Activated CD4-positive, alpha-beta T cell treated with anti-CD3 and anti-CD28 coated beads, Interleukin-2, amount 50 U/mL, for 16 hours (primary cell): ENCODE measurements around the gene SHISA6.

ENCODE experiments used
- DNase-seq: peaks from one replicate; pipeline ENCODE4 v3.0.0-alpha.2; 2020

Gene SHISA6

DNA sequence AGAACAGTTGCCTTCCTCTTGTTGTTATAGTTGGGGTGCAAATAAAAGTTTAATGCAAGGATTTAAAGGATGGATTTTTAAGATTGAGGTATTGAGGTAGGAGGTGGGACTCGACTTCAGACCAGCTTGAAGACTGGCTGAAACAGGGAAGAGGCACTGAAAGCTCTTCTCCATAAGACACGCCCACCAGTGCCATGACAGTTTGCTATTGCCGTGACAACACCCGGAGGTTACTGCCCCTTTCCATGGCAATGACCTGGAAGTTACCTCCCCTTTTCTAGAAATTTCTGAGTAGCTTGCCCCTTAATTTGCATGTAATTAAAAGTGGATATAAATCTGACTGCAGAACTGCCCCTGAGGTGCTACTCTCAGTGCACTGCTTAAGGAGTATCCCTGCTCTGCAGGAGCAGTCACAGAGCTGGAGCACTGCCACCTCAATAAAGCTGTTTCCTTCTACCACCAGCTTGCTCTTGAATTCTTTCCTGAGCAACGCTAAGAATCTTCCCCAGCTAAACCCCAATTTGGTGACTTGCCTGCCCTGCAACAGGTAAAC lies 122.6 kb downstream of the SHISA6 start:
- no peak for DNase-seq

- no peak for DNase-seq
Measured at GRCh38 chr17:11366272-11366850, 125.3 kb downstream of the SHISA6 start.

DNA sequence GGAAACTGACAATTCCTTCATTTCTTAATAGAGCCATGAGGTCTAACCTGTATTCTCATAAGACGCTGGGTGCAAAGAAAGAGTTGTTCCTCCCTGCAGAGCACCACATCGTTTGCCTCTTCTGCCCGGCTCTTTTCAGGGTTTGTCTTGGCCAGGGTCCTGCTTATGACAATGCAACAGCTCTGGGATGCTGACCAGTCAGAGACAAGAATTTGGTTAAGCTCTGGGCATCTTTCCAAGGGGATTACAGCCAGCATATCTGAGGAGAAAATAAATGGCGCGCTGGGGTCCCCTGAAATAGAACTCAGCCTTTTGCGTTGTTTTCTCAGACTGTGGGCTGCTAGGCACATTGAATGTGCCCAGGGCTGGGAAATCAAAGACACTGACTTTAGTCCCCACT lies 128.6 kb downstream of the SHISA6 start:
- DNase-seq, result no peak

- DNase-seq, result no peak
Measured at GRCh38 chr17:11372692-11373091, 131.7 kb downstream of the SHISA6 start.

- no peak for DNase-seq
Measured at GRCh38 chr17:11378506-11378905, 137.5 kb downstream of the SHISA6 start.

DNA sequence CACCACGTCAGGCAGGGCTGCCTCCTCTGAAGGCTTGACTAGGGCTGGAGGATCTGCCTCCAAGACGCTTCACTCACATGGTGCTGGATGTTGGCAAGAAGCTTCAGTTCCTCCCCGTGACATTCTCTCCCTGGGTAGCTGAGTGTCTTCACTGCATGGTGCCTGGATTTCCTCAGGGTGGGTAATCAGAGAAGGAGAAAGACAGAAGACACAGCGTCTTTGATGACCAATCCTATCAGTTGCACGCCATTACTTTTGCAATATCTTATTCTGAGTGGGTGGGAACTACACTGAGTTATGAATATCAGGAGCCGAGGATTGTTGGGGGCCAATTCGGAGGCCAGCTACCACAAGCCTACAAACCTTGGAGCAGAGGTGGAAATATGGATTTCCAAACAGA lies 139.7 kb downstream of the SHISA6 start:
- DNase-seq, result no peak

GRCh38 chr17:11383157-11383556 lies 142.1 kb downstream of the SHISA6 start:
- no peak for DNase-seq

- no peak for DNase-seq
Measured at GRCh38 chr17:11384131-11384530, 143.1 kb downstream of the SHISA6 start.

DNA sequence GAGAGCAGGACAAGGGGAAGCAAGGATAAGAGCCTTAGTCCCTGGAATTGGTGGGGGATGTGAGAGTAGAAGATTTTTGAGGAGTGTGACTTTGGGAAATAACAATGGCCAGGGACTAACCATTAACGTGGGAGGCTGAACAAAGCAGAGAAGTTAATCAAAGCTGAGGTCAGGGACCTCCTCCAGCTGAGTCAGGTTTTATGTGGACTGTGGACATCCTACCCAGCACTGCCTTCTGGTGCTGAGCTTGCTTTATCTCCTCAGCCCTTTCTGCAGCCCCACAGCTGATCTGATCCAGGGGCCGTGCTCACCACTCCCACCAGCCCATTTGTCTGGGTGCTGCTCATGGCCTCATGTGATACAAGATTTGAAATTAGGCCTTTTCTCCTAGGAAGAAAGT lies 146.6 kb downstream of the SHISA6 start:
- DNase-seq, result no peak

DNA sequence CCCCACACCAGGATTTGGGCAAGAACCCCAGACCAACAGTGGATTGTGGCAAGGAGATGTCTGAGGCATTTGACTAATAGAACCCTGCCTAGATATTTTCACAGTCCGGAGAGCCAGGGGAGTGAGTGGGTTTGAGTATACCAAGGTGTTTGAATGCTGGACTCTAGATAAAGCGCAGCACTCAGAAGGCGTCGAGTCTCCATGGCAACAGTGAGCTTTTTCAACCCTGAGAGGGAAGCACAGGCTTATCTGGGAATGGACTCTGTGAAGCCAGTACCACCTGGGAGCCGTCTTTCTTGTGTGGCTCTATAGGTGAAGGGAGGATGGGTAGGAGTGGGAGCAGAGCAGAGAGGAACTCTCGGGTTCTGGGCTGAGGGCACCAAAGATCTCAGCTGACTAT lies 147.0 kb downstream of the SHISA6 start:
- no peak for DNase-seq

DNA sequence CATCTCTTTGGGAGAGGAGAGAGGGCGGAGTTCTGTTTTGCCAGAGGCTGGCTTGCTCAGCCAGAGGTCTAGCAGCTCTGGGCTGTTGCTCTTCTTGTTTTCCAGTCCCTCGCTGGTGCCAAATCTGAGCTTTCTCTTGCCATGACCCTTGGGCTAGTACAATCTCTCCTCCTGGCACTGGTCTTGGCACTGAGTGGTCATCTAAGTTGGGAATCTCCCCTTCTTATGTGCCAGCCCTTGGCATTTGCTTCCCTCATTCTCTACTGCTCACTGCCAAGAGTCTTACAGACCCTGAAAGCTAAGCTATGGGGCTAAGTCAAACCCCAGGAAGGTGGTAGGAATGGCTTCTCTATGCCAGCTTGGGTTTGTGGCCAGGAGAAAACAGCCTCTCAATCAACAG lies 148.6 kb downstream of the SHISA6 start:
- no peak for DNase-seq

DNA sequence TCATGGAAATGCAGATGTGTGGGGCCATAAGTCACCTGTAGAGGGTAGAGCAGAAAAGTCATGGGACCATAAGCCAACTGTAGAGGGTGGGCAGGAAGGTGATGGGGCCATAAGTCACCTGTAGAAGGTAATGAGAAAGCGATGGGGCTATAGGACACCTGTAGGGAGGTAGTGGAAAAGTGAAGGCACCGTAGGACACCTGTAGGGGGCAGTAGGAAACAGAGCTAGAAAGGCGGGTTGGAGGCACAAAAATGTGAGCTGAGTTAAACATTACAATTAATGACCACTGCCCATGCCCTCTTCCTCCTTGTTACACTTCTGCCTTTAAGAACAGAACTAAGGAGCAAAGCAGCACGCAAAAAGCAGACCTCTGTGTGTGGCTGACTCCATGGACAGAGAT lies 150.1 kb downstream of the SHISA6 start:
- DNase-seq, result no peak

DNA sequence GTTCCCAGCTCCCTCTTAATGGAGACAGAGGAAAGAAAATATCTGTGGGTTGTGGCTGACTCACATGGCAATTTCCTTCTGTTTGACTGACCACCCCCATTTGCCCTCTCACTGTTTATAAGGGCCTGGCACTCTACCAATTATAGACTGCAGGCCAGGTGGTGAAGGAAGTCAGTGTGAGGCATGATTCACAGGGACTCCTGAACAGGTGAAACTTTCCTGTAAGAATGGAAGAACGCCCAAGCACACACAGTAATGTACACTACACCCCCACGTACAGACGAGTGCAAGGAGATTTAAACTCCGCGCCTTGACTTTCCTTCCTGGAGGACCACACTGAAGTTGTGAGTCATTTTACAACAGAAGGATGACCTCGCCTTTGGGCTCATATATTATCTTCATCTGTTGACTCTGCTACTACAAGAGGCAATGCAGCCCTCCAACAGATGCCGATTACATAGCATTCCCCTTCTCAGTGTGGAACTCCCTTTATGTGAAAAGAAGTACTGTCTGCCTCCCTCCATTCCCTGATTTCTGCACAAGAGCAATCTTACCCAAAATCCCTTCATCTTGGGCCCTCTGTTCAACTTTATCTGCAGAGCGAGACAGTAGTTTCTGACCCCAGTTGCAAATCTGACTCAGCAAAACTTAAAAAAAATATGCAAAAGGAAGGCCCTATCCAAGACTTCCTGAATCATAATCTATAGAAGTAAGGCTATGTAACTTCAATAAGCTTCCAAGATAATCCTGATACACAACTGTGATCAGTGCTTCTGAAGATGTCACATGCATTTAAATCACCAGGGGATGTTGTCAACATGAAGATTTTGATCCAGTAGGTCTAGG lies 163.6 kb downstream of the SHISA6 start:
- DNase-seq, result no peak

GRCh38 chr17:11406716-11407115 lies 165.7 kb downstream of the SHISA6 start:
- no peak for DNase-seq

- no peak for DNase-seq
Measured at GRCh38 chr17:11412654-11413053, 171.6 kb downstream of the SHISA6 start.

DNA sequence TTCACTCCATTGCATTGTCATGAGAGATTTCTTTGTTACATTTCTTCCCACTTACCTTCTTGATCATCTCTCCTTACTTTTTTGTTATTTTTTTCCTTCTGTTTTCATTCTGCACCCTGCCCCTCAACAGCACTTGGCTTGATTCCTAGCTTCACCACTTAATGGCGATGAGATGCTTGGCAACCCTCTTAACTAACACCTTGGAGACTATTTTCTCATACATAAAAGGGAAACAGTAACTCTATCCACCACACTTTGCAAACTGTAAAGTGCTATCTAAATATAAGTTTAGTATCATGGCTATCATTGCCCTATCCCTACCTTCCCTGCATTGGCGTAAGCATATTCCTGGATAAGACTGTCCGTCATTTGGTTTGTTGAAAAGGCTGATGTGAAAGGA lies 177.3 kb downstream of the SHISA6 start:
- DNase-seq, result no peak

GRCh38 chr17:11430751-11431150 lies 189.7 kb downstream of the SHISA6 start:
- no peak for DNase-seq

DNA sequence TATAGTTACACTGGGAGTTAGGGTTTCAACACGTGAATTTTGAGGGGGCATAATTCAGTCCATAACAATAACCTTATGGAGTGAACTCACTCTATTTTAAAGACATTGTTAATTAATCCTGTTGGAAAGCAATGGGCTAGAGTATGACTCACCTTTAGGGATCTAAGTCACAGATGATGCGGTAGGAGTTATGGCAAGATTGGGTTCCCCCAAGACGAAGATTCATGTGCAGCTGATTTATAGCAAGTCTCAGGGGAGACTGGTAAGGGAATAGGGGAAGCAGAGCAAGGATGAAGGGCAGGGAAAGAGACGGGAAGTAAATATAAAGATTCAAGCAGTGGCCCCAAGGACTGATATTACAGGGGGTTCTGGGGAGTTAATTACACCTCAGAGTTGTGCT lies 197.7 kb downstream of the SHISA6 start:
- DNase-seq, result no peak

DNA sequence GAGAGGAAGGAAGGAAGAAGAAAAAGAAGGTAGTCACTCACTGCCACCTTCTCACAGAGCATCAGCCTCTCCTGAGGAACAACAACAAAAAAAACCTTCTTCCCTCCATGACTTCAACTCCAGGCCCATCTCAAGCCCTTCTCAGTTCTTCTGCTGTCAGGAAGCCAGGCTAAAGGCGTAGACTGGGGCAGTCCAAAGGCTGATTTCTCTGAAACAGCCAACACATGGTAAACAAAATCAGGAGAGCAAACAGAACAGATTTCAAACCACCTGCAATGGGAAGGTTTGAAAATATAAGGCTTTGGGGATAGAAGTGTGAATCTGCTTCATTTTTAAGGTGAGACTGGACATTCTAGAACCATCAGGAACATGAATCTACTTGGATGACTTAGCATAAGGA lies 200.0 kb downstream of the SHISA6 start:
- DNase-seq, result no peak

GRCh38 chr17:11446316-11446715 lies 205.3 kb downstream of the SHISA6 start:
- DNase-seq, result no peak

GRCh38 chr17:11454096-11454495 lies 213.1 kb downstream of the SHISA6 start:
- DNase-seq, result no peak

- no peak for DNase-seq
Measured at GRCh38 chr17:11458279-11458678, 217.3 kb downstream of the SHISA6 start.

GRCh38 chr17:11459861-11460331 lies 218.9 kb downstream of the SHISA6 start:
- no peak for DNase-seq

DNA sequence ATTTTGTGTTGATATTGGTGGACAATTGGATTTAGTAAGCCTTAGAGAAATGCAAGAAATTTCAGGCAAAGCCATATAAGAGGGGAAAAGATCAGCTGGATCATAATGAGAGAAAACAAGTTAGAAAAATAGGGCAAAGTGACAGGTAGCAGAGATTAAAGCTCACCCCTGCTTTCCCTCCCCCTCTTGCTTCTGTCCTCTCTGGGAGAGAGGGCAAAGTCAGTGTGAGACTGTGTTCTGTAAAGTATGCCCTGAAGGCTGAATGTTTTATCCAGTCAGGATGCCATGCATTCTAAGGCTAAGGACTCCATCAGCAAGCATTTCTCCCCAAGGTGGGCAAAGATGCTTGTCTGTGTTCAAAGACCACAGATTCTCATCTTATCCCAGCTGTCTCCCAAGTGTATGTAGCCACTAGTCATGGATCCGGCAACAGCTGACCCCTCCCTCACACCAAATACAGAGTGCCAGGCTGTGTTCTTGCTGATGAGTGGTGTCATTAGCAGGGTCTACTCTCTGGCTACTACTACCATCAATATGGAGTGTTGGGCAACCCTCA lies 221.1 kb downstream of the SHISA6 start:
- DNase-seq, result no peak
